HepG2 (cell line): ENCODE results near the gene SYNPR. TPM values are rescaled to one million over a fixed set of nuclear protein-coding genes. Genes with fewer than 3 reads are reported as not detected.

Source experiments
- ATAC-seq: fragments of 200-7000 bp; cut with Tn5 transposase; 3 replicates; pipeline ENCODE4 v1.9.1; 2020; ENCODE audit warnings: mild to moderate bottlenecking, moderate library complexity
- BruUV-seq: library from RNA; stranded (reverse); fragments of 400-500 nt; replicated peaks from 2 replicates; lab custom pipeline; 2021; lab: Mats Ljungman, UMichigan
- CTCF ChIA-PET: fragments of 300-600 bp; formaldehyde crosslinking; extraction: SDS; loops from one replicate; lab custom pipeline; 2021; ENCODE audit warnings: low total read pairs, inconsistent platforms, low intra/inter-chr PET ratio; lab: Yijun Ruan, JAX
- POLR2A ChIA-PET: fragments of 350-600 bp; sonication (Branson Sonifier 250); formaldehyde crosslinking; loops from one replicate; lab custom pipeline; 2020; ENCODE audit warnings: antibody characterized with exemption, inconsistent platforms; lab: Yijun Ruan, JAX
- DNase-seq: peaks from one replicate; pipeline ENCODE4 v3.0.0-alpha.2; 2015; ENCODE audit warnings: low spot score
- FAIRE-seq: peaks from 3 replicates; lab custom pipeline; 2011; peaks lifted over from hg19 to GRCh38; lab: Jason Lieb, UNC
- H2AFZ ChIP-seq: one replicate; pipeline ENCODE4 v1.6.1; 2011; ENCODE audit warnings: low read length, inconsistent platforms
- H3K27ac ChIP-seq: fragments of 300-600 bp; 3 replicates; pipeline ENCODE4 v1.8.0; 2011; ENCODE audit warnings: mixed run types, mild to moderate bottlenecking, mixed read lengths, low read length, inconsistent platforms; ENCODE audit not compliant: insufficient read depth; ENCODE audit errors: extremely low read length
- H3K27me3 ChIP-seq, 2 experiments: fragments of 200-600 bp in 1 of 2; 2 replicates in 1 of 2; 3 replicates in 1 of 2; pipeline versions ENCODE4 v1.6.0 to v1.8.0; 2011; ENCODE audit warnings: low read length in 2 of 2, mild to moderate bottlenecking in 2 of 2, moderate library complexity in 2 of 2, inconsistent platforms in 1 of 2; ENCODE audit not compliant: insufficient read depth in 2 of 2, control insufficient read depth in 1 of 2
- H3K36me3 ChIP-seq, 2 experiments: fragments of 200-600 bp in 1 of 2; replicated peaks in 1 of 2; 2 replicates in 1 of 2; 3 replicates in 1 of 2; pipeline versions ENCODE4 v1.5.1 to v1.8.0; 2011; ENCODE audit warnings: low read length in 2 of 2, inconsistent platforms in 1 of 2; ENCODE audit not compliant: insufficient read depth in 2 of 2, control insufficient read depth in 1 of 2
- H3K4me1 ChIP-seq: 2 replicates; pipeline ENCODE4 v1.5.1; 2012; ENCODE audit warnings: low read length, inconsistent platforms; ENCODE audit not compliant: insufficient read depth
- H3K4me2 ChIP-seq: 2 replicates; pipeline ENCODE4 v1.6.0; 2011; ENCODE audit warnings: low read depth, low read length, inconsistent platforms
- H3K4me3 ChIP-seq, 3 experiments: fragments of 200-600 bp in 1 of 3; sonication (generic), shearing (Covaris generic) in 1 of 3; replicated peaks in 1 of 3; 2 replicates each; pipeline ENCODE4 v1.5.1; 2011 to 2016; ENCODE audit warnings: low read length in 3 of 3, inconsistent platforms in 2 of 3, low read depth in 2 of 3, mild to moderate bottlenecking in 2 of 3, control low read depth in 1 of 3, mixed read lengths in 1 of 3; ENCODE audit not compliant: insufficient read depth in 1 of 3
- H3K79me2 ChIP-seq: one replicate; pipeline ENCODE4 v1.6.1; 2011; ENCODE audit warnings: low read length, inconsistent platforms; ENCODE audit not compliant: insufficient read depth
- H3K9ac ChIP-seq: 2 replicates; pipeline ENCODE4 v1.6.0; 2011; ENCODE audit warnings: mild to moderate bottlenecking, low read depth, low read length, inconsistent platforms; ENCODE audit not compliant: insufficient read depth
- H3K9me3 ChIP-seq: 2 replicates; pipeline ENCODE4 v1.5.1; 2012; ENCODE audit warnings: mild to moderate bottlenecking, low read length
- H4K20me1 ChIP-seq: 2 replicates; pipeline ENCODE4 v1.6.0; 2011; ENCODE audit warnings: inconsistent platforms, mild to moderate bottlenecking, low read length, moderate library complexity; ENCODE audit not compliant: insufficient read depth
- BORCS8-MEF2B ChIP-seq: sonication (generic); formaldehyde crosslinking; IDR thresholded peaks from 2 replicates; pipeline ENCODE4 v1.8.0; 2022; ENCODE audit warnings: mild to moderate bottlenecking, missing genetic modification reagents
- CC2D1A ChIP-seq: sonication (generic); formaldehyde crosslinking; IDR thresholded peaks from 2 replicates; pipeline ENCODE4 v1.8.1; 2023; ENCODE audit warnings: mild to moderate bottlenecking, missing genetic modification reagents
- CERS6 ChIP-seq: sonication (generic); formaldehyde crosslinking; IDR thresholded peaks from 2 replicates; pipeline ENCODE4 v1.5.0; 2020; ENCODE audit warnings: missing genetic modification reagents
- LCORL ChIP-seq, 2 experiments: fragments of 450-650 bp in 1 of 2; sonication (generic) in 1 of 2; formaldehyde crosslinking in 1 of 2; IDR thresholded peaks; 2 replicates each; pipeline versions ENCODE4 v1.5.0 to v1.6.1; 2017 to 2020; ENCODE audit warnings: antibody characterized with exemption in 1 of 2, missing genetic modification reagents in 1 of 2
- TEAD2 ChIP-seq: sonication (generic); formaldehyde crosslinking; IDR thresholded peaks from 2 replicates; pipeline ENCODE4 v1.9.0; 2021; ENCODE audit warnings: missing genetic modification reagents
- ZBTB3 ChIP-seq: sonication (generic); formaldehyde crosslinking; IDR thresholded peaks from 2 replicates; pipeline ENCODE4 v1.4.0; 2020; ENCODE audit warnings: low read depth, mild to moderate bottlenecking, moderate library complexity, missing genetic modification reagents, borderline replicate concordance
- ZBTB37 ChIP-seq: sonication (generic); formaldehyde crosslinking; IDR thresholded peaks from 2 replicates; pipeline ENCODE4 v1.4.0; 2020; ENCODE audit warnings: mild to moderate bottlenecking, missing genetic modification reagents
- ZNF576 ChIP-seq: sonication (generic); formaldehyde crosslinking; IDR thresholded peaks from 2 replicates; pipeline ENCODE4 v1.4.0; 2020; ENCODE audit warnings: mild to moderate bottlenecking, missing genetic modification reagents
- ZNF609 ChIP-seq: sonication (generic); formaldehyde crosslinking; IDR thresholded peaks from 2 replicates; pipeline ENCODE4 v1.4.0; 2020; ENCODE audit warnings: mild to moderate bottlenecking, missing genetic modification reagents, borderline replicate concordance
- WGBS: methylation state at CpG from one replicate; pipeline ENCODE4 v1.1.6; 2017; ENCODE audit warnings: low lambda C conversion rate; 5-methylcytosine and 5-hydroxymethylcytosine counted together
- in situ Hi-C: cut with HindIII; loops from 2 replicates; pipeline ENCODE4 v1.10.0; 2017; ENCODE audit warnings: low pct_unique_long_range_greater_than_20kb; ENCODE audit not compliant: extremely low pct_ligation_motif_present
- intact Hi-C: fragments of 100-400 bp; cut with micrococcal nuclease; formaldehyde crosslinking; loops from one replicate; pipeline ENCODE4 v1.10.0; 2022; ENCODE audit not compliant: unreplicated experiment
- polyA plus RNA-seq, 8 experiments: library from polyadenylated mRNA; depleted of rRNA in 3 of 8; stranded (reverse) in 7 of 8; unstranded in 1 of 8; fragments of >200 nt; fragmentation: Illumina TruSeq in 4 of 8; extraction: Trizol in 4 of 8; gene quantifications; 2 replicates each; pipeline versions ENCODE4 v1.2.1 to v1.2.3, GENCODE V29; 2011 to 2016; ENCODE audit warnings: low read depth in 4 of 8, missing spikeins in 1 of 8, mixed read lengths in 1 of 8; ENCODE audit not compliant: insufficient read depth in 1 of 8
- total RNA-seq, 5 experiments: library from RNA; depleted of rRNA; stranded (reverse); fragments of >200 nt; fragmentation: Illumina TruSeq; extraction: Trizol; gene quantifications; 2 replicates each; pipeline ENCODE4 v1.2.3, GENCODE V29; 2016; ENCODE audit warnings: low read depth in 1 of 5

SYNPR gene
- total and polyA plus RNA-seq, 2 of the 13 experiments (the other 11 are each of a cell fraction or from before 2014, with no cell fraction given), result 0.04 TPM; not detected in 1

- intact Hi-C loops, result loop anchor here (10.0 kb wide), 1 partner anchor 309 kb away; no protein-coding TSS in a partner anchor
- POLR2A ChIA-PET, result no interaction called here
- in situ Hi-C loops, result no loop called here
- no peak for ATAC-seq
- TF ChIP-seq BORCS8-MEF2B, result no peak
- no peak for TF ChIP-seq ZBTB37
- TF ChIP-seq TEAD2 (CRISPR knock-in tag), result no peak
- TF ChIP-seq CERS6 (CRISPR knock-in tag), result no peak
- TF ChIP-seq ZNF609 (CRISPR knock-in tag), result no peak
- TF ChIP-seq LCORL (IDR thresholded peaks at IDR 0.05), result no peak
- TF ChIP-seq LCORL (CRISPR knock-in tag; IDR thresholded peaks at IDR 0.05), result no peak
- no peak for TF ChIP-seq CC2D1A (CRISPR knock-in tag)
- no peak for TF ChIP-seq ZBTB3 (CRISPR knock-in tag)
- TF ChIP-seq ZNF576, result no peak
- Histone ChIP-seq H3K9ac (no peak overlapping the region), H3K27ac (no peak overlapping the region), H3K4me3 (no peak overlapping the region), H2AFZ (no peak overlapping the region), H3K4me1 (no peaks in the 10 kb centered on the region), H3K9me3 (no peaks in the 10 kb centered on the region), H3K4me2 (no peak overlapping the region), H3K36me3 (no peaks in the 10 kb centered on the region), H3K27me3 (peaks cover 1 to 3% of the 10 kb centered on the region in 2 experiments; a peak in 1 of 5 replicates), H4K20me1 (no peaks in the 10 kb centered on the region), H3K79me2 (no peaks in the 10 kb centered on the region)
- CTCF ChIA-PET, result no interaction called here
- 9% methylated on average over 2 of the region's 2 CpGs for WGBS
- no peak for FAIRE-seq
- no TSS peak for BruUV-seq
- no peak for DNase-seq
These were observed 77.7 kb downstream of the SYNPR start for GRCh38 chr3:63355809-63356208.
